ENCODE data around the gene NACA2.

- TF ChIP-seq CTCF (conservative IDR thresholded peaks at IDR 0.05): no peak
- no peak for TF ChIP-seq ZFX (IDR thresholded peaks at IDR 0.05)
Measured at GRCh38 chr17:61581611-61582349, 9.2 kb downstream of the NACA2 start.

All from C4-2B (cell line).